NCI-H128 (cell line): ENCODE data around the gene GGA3.
"Not testable (repeated sequence)": the region's sequence is repeated elsewhere in the genome, so short reads cannot be mapped to it uniquely, and the experiment has no call there.

Experiments used
- DNase-seq: peaks from one replicate; lab custom pipeline; 2025; ENCODE audit not compliant: unreplicated experiment; lab: John Stamatoyannopoulos, UW

GGA3 gene

GRCh38 chr17:75261336-75262111 is at the start of gene GGA3, which contains the start of gene MRPS7:
TSS of gene GGA3 (minus strand) at chr17:75261606. CDS start at chr17:75261587, 19 bp downstream.
TSS of gene MRPS7 (plus strand) at chr17:75261879. CDS start at chr17:75261901, 22 bp downstream.
- peak; percentile 73 for DNase-seq

GRCh38 chr17:75308732-75309629 is 47.6 kb upstream of the GGA3 start:
- no peak for DNase-seq

GRCh38 chr17:75307957-75308731 is 46.7 kb upstream of the GGA3 start:
- DNase-seq: no peak

- DNase-seq: no peak
Observed at GRCh38 chr17:75301502-75302206, 40.2 kb upstream of the GGA3 start.

GRCh38 chr17:75301049-75301448 is 39.6 kb upstream of the GGA3 start:
- no peak for DNase-seq

- no peak for DNase-seq
Observed at GRCh38 chr17:75300280-75300679, 38.9 kb upstream of the GGA3 start.

GRCh38 chr17:75295201-75296158 is 34.1 kb upstream of the GGA3 start:
- no peak for DNase-seq

- not testable (repeated sequence) for DNase-seq
Observed at GRCh38 chr17:75292810-75293448, 31.5 kb upstream of the GGA3 start.

GRCh38 chr17:75289832-75290337 is 28.5 kb upstream of the GGA3 start:
- DNase-seq: no peak

GRCh38 chr17:75289115-75289831 is 27.9 kb upstream of the GGA3 start, which contains the start of gene SLC25A19:
TSS of gene SLC25A19 (minus strand) at chr17:75289433. CDS start at chr17:75286764, 2,669 bp downstream.
- peak; percentile 85 for DNase-seq

GRCh38 chr17:75288770-75289114 is 27.3 kb upstream of the GGA3 start:
- peak; percentile 31 for DNase-seq

- no peak for DNase-seq
Observed at GRCh38 chr17:75288359-75288758, 27.0 kb upstream of the GGA3 start.

GRCh38 chr17:75287221-75287620 is 25.8 kb upstream of the GGA3 start:
- no peak for DNase-seq

GRCh38 chr17:75285123-75285522 is 23.7 kb upstream of the GGA3 start:
- no peak for DNase-seq

GRCh38 chr17:75280189-75280588 is 18.8 kb upstream of the GGA3 start:
- not testable (repeated sequence) for DNase-seq

GRCh38 chr17:75277664-75278071 is 16.3 kb upstream of the GGA3 start:
- DNase-seq: no peak

- no peak for DNase-seq
Observed at GRCh38 chr17:75273977-75274708, 12.7 kb upstream of the GGA3 start.
